ENCODE results near the gene METRNL.
A peak's percentile ranks its signal among the peaks of the same experiment; 100 is the strongest.
"Not testable (repeated sequence)": the region's sequence is repeated elsewhere in the genome, so short reads cannot be mapped to it uniquely, and the experiment has no call there.

Gene METRNL, protein sequence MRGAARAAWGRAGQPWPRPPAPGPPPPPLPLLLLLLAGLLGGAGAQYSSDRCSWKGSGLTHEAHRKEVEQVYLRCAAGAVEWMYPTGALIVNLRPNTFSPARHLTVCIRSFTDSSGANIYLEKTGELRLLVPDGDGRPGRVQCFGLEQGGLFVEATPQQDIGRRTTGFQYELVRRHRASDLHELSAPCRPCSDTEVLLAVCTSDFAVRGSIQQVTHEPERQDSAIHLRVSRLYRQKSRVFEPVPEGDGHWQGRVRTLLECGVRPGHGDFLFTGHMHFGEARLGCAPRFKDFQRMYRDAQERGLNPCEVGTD

DNA sequence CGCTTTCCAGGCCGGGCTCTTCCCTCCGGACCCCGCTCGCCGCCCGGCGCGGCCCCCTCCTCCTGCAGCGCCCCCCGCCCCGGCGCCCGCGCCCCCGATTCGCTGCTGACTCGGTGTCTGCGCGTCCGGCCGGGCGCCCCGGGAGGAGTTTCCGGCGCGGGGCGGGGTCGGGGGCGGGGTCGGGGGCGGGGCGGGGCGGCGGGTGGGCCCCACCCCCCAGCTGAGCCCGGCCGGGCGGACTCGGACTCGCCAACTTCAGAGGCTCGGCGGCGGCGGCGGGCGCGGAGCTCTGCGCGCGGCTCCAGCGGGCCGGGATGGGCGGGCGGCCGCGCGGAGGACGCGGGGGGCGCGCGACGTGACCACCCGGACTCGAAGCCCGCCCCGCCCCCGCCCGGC is at the start of gene METRNL:
Gene METRNL, plus strand, starts transcription at position 258 of the 396 bp plus-strand sequence. CDS start 207 bp downstream, outside the sequence.
- DNase-seq = no peak

DNA sequence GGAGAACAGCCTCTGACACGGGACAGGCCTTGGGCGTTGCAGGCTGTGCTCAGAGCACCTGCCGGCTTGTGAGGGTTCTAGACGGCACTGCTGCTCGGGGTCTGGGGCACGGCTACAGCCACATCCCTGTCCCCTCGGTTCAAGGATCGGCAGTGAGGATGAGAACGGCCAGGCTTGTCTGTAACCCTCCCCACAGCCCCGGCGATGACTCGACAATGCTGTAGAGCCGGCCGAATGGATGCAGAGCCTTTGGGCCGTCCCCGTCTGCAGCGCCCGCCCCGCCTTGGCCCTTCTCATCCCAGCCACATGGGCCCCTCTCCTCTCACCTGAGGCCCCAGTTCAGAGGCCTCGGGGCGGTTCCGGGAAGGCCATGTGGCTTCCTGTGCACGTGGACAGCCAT is 49.0 kb upstream of the METRNL start:
- no peak for DNase-seq

DNA sequence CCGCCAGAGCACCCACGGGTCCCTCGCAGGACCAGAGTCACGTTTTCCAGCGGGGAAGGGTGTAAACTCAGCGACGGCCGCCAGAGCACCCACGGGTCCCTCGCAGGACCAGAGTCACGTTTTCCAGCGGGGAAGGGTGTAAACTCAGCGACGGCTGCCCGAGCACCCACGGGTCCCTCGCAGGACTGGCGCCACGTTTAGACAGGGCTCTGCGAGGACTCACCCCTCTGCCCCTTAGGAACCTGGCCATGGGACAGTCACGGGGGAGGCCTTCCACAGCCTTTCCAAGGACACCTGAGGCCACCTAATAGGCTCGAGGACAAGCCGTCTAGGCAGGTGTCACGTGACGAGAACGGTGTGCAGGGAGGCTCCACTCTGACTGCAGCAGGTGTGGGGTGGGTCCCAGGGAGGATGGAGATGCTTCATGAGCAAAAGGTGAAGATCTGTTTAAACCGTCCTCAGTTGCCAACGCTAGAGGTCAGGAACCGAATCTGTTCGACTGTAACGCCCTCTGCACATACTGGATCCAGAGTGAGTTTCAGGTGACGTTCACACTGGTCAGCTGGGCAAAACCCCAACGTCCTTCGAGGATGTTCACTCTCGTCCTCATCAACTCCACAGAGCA is 48.0 kb upstream of the METRNL start:
- DNase-seq = no peak

DNA sequence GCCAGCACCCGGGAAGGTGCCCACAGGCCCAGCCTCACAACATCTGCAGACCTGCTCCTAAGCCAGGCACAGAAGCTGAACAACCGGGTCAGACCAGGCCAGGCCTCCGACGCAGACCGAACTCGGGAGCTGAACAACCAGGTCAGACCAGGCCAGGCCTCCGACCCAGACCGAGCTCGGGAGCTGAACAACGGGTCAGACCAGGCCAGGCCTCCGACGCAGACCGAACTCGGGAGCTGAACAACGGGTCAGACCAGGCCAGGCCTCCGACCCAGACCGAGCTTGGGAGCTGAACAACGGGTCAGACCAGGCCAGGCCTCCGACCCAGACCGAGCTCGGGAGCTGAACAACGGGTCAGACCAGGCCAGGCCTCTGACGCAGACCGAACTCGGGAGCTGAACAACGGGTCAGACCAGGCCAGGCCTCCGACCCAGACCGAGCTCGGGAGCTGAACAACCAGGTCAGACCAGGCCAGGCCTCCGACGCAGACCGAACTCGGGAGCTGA is 47.4 kb upstream of the METRNL start:
- DNase-seq = not testable (repeated sequence)

DNA sequence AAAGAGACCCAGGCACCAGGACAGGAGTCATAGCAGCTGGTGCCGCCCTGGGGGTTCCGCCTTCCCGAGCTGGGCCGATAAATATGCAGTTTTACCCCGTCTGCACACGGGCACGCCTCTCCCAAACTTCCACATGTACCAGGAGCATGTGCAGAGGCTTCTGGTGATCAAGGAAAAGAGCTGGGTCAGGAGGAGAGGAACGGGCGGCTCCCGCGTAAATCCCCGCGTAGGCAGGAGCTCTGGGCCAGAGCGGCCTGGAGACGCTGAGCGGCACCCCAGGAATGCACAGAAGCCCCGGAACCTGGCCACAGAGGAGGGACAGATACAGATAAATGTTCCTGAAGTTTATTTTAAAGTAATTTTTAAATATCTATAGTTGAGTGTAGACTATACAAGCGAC is 46.6 kb upstream of the METRNL start:
- no peak for DNase-seq

DNA sequence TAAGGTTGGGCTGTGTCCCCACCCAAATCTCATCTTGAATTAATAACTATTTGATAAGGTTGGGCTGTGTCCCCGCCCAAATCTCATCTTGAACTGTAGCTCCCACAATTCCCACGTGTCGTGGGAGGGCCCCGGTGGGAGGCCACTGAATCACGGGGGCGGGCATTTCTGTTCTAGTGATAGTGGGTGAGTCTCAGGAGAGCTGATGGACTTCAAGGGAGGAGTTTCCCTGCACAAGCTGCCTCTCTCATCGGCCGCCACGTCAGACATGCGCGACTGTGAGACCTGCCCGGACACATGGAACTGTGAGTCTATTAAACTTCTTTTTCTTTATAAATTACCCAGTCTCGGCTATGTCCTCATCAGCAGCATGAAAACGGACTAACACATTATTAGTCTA is 44.9 kb upstream of the METRNL start:
- DNase-seq = no peak

DNA sequence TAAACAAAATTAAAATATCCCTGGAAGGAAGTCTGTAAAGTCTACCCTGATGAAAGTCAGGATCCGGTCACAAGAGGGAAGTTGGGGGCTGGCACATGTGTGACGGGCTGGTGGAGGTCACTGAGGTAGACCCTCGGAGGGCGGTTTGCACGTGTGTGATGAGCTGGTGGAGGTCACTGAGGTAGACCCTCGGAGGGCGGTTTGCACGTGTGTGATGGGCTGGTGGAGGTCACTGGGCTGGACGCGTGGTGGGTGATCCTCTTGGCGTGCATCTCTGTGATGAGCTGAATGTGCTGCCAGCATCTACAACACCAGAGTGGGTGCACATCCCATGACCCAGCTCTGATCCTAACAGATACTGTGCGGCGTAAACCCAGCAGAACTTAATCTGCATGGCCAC is 43.7 kb upstream of the METRNL start:
- no peak for DNase-seq

DNA sequence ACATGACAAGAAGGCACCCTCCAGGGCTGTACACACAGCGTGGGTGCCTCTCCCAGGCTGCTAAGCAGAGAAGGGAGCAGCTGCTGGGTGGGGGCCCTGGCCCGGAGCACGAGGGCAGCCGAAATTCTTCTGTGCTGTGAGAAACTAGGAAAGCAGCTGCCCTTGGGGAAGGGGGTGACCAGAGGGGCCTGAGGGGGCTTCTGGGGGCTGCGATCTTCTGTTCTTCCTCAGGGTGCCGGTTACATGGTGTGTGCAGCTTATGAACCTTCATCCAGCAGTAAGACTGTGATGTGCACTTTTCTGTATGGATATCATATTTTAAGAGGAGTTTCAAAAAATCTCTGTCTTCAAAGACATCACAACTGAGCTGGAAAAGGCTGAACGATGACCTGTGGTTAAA is 43.2 kb upstream of the METRNL start:
- DNase-seq = no peak

DNA sequence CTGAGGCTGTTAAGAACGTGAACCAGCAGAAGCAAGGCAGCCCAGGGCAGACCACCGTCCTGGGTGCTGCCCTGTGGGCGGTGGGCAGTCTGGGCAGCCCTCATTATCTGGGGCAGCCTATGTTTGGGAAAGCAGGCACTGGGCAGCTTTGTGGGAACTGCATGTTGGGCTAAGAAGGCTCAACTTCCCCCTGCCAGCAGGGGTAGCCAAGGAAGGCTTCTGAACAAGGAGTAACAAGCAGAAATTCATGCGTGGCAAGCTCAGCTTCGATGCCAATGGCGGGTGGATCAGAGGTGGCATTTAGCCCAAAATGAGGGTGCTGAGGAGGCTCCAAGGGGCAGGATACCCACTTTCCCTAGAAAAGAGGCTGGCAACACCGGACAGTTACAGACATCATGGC is 42.7 kb upstream of the METRNL start:
- DNase-seq = no peak

DNA sequence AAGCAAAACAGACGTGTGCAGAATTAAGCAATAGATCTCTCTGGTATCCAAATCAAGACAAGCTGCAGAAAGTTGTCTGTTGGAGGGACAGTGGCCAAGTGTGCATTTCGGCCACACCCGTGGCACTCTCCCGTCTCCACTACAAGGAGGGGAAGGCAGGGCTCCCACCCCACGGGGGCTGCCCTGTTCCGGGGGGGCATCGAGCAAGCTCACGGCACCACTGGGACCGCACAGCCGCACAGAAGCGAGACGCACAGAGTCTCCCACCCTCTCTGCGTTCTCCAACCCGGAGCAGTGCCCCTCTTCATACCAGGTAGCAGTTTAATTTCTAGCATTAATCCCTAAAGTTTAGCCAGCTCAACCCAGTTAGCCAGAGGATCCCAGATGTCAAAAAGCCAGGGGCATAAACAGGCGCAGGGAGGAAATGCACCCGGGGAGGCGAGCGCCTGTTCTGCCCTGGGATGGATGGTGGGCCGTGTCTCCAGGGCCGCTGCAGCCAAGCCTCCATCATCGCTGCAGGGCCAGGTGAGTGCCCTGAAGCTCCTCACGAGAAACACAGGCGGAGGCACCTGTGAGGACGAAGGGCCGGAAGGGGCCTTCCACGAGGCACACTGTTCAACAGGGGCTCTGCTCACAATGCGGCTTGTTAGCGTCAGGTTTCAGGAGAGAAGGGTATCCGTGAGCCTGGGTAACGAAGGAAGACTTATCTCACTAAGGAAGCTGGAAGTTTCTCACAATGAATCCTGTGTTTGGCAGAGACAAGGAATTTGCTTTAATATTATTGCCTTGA is 42.1 kb upstream of the METRNL start:
- DNase-seq = no peak

DNA sequence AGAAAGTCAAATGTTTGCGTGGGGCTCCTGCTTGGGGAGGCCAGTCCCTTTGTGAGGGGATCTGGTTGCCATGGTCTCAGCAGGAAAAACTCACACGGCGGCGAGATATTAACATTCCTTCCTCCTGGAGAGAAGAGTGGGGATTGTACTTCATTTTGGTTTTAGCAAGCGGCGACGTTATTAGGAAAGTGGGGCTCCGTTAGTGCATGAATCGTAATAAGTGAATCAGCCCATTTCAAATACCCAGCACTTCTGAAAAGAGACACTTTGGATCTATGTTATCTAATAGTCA is 41.6 kb upstream of the METRNL start:
- DNase-seq = no peak

DNA sequence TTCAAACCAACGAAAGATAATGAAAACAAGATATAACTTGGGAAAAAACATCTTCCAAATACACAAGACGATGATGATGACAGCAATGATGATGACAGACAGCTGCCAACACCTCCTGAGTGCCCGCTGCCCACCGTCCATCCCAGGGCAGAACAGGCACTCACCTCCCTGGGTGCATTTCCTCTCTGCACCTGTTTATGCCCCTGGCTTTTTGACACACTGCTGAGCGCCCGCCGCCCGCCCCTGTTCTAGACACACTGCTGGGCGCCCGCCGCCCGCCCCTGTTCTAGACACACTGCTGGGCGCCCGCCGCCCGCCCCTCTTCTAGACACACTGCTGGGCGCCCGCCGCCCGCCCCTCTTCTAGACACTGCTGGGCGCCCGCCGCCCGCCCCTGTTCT is 40.4 kb upstream of the METRNL start:
- not testable (repeated sequence) for DNase-seq

DNA sequence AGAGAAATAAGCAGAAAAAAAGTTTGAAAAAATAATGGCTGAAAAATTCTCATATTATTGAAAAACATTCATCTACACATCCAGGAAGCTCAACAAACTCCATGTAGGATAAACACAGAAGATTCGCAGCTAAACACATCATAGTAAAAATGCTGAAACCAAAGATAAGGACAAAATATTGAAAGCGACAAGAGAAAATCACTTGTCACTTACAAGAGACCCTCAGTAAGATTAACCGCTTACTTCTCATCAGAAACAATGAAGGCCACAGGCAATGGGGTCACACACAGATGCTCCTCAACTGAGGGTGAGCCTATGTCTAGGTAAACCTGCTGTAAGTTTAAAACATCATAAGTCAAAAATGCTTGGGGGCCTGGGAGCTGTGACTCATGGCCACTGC is 38.1 kb upstream of the METRNL start:
- DNase-seq = no peak

DNA sequence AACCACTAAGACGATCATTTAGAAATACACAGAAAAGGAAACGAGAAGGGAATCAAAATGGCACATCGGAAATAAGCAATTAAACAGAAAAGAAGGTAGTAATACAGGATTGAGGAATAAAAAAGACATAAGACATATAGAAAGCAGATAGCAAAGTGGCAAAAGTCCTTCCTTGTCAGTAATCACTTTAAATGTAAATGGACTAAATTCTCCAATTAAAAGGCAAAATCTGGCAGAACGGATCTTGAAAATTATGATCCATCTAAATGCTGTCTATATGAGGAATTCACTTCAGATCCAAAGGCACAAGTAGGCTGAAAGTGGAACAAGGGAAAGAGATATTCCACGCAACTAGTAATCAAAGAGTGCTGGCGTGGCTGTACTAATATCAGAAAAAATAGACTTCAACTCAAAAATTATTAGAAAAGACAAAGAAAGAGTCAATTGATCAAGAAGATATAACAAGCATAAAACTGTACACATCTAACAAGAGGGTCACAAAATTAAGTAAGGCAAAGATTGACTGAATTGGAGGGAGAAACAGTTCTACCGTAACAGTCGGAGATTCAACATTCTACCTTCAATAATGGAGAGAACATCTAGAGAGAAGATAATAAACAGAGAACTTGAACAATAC is 36.8 kb upstream of the METRNL start:
- DNase-seq = no peak

DNA sequence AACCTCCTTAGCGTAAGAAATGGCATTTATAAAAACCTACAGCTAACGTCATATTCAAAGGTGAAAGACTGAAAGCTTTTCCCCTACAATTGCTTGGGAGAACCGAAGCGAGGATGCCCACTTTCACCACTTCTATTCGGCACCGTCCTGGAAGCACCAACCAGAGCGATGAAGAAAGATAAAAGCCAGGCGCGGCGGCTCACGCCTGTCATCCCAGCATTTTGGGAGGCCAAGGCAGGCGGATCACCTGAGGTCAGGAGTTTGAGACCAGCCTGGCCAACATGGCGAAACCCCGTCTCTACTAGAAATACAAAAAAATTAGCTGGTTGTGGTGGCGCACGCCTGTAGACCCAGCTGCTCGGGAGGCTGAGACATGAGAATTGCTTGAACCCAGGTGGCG is 34.9 kb upstream of the METRNL start:
- DNase-seq = not testable (repeated sequence)

DNA sequence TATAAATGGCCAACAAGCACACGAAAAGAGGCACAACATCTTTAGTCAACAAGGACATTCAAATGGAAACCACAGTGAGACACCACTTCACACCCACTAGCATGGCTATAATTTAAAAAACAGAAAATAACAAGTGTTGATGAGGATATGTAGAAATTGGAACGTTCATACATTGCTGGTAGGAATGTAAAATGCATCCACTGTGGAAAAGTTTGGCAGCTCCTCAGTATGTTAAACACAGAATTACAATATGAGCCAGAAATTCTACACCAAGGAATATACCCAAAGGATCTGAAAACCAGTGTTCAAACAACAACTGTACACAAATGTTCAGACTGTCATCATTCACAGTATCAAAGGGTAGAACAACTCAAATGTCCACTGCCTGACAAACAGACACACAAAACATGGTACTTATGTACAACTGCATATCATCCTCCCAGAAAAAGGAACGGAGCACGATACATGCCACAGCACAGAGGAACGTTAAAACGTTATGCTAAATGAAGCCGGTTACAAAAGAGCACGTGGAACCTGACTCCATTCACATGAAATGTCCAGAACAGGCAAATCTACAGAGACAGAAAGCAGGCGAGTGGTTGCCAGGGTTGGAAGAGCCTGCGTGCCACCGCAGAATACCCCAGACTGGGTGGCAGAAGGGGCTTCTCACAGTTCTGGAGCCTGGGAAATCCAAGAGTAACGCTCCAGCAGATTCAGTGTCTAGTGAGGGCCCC is 32.8 kb upstream of the METRNL start:
- no peak for DNase-seq

DNA sequence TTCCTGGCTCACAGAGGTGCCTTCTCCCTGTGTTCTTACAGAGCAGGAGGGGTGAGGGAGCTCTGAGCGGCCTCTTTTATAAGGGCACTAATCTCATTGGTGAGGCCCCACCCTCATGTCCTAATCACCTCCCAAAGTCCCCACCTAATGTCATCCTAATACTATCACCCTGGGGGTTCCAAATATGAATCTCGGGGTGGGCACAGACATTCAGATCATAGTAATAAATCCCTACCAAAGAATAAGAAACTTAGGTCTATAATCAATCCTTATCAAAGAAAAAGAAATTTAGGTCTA is 32.3 kb upstream of the METRNL start:
- no peak for DNase-seq

DNA sequence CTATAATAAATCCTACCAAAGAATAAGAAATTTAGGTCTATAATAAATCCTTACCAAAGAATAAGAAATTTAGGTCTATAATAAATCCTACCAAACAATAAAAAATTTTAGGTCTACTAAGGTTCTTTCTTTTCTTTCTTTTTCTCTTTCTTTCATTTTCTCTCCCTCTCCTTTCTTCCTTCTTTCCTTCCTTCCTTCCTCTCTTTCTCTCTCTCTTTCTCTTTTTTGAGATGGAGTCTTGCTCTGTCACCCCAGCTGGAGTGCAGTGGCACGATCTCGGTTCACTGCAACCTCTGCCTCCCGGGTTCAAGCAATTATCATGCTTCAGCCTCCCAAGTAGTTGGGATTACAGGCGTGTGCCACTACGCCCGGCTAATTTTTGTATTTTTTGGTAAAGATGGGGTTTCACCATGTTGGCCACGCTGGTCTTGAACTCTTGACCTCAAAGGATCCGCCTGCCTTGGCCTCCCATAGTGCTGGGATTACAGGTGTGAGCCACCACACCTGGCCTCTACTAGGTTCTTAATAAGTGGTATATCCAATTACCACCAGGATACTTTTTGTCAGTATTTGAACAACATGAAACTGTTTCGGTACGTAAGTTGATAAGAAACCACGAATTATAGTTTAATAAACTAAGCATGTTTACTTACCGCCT is 31.5 kb upstream of the METRNL start:
- DNase-seq = not testable (repeated sequence)

DNA sequence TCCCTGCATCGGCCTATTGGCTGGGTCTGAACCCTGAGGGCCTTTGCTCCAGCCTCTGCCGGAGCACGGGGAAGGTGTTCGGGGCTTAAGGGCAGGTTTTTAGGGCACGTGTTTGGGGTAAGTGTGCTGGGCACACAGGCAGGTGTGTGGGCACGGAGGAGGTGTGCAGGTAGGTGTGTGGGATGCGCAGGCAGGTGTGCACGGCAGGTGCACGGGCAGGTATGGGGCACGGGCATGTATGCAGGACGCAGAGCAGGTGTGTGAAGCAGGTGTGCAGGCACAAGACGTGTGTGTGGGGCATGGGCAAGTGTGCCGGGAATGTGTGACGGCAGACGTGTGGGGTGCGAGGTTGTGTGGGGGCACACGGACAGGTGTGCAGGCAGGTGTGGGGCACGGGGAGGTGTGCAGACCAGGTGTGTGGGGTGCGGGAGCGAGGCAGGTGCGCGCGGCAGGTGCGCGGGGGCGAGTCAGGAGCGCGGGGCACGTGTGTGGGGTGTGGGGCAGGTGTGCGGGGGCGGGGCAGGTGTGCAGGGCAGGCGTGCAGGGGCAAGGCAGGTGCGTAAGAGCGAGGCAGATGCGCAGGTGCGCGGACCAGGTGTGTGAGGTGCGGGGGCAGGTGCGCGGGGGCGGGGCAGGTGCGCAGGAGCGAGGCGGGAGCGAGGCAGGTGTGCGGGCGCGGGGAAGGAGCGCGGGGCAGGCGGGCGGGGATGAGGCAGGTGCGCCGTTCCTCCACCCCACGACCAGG is 28.6 kb upstream of the METRNL start:
- peak; percentile 35 for DNase-seq

DNA sequence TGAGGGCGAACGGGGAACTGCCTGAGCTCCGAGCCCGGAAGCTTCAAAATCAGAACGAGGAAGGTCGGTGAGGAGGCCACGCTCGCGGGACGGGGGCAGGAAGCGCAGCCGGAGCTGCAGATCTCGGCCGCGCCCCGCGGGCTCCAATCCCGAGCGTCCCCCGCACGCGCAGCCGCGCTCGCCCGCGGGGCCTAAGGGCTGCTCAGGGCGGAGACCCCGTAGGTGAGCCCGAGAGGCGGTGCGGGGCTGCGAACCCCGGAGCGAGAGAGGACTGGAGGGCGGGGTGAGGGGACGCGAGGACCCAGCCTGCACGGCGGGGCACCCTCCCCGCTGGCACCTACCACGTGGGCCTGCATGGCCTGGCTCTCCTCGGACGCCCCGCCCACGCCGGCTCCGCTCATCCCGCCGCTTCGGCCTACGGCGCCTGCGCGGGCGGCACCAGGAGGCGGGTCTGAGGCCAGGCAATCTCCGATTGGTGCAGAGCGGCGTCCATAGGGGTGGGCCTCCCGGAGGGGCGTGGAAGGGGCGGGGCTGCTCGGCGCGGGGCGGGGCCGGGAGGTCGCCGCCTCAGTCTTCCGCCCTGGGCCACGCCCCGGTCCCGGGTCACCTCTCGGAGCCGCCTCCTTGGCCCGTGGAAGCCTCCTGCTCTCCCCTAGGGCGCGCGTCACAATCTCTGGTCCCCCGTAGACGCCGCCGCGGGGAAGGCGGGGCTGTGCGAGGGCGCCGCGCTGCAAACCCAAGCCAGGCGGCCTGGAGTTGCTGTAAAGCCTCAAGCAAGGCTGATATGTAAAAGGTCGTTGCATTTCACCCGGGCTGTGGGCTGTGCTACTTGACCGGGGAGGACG is 27.8 kb upstream of the METRNL start:
- peak; percentile 88 for DNase-seq

DNA sequence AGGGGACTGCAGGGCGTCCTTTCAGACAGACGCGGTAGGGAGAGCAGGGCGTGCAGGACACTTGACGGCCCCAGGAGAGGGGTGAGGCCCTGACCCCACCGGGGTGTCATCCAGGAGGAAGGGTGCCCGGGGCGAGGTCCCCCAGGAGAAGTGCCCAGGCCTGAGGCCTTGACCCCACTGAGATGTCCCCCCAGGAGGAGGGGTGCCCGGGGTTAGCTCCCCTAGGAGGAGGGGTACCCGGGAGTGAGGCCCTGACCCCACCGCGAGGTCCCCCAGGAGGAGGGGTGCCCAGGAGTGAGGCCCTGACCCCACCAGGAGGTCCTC is 27.2 kb upstream of the METRNL start:
- DNase-seq = no peak
